GM18502 (cell line): ENCODE results near the gene ZNF454.

Experiments used
- ATAC-seq: cut with Tn5 transposase; IDR thresholded peaks from one replicate; pipeline ENCODE4 v1.9.1; 2021; ENCODE audit warnings: mild to moderate bottlenecking; ENCODE audit not compliant: unreplicated experiment, poor library complexity

The ZNF454 gene

GRCh38 chr5:178940569-178941360 is at the start of gene ZNF454:
Gene ZNF454, plus strand, starts transcription at chr5:178941198. Its CDS starts 1,594 bp downstream, at chr5:178942792.
- ATAC-seq, result no peak

DNA sequence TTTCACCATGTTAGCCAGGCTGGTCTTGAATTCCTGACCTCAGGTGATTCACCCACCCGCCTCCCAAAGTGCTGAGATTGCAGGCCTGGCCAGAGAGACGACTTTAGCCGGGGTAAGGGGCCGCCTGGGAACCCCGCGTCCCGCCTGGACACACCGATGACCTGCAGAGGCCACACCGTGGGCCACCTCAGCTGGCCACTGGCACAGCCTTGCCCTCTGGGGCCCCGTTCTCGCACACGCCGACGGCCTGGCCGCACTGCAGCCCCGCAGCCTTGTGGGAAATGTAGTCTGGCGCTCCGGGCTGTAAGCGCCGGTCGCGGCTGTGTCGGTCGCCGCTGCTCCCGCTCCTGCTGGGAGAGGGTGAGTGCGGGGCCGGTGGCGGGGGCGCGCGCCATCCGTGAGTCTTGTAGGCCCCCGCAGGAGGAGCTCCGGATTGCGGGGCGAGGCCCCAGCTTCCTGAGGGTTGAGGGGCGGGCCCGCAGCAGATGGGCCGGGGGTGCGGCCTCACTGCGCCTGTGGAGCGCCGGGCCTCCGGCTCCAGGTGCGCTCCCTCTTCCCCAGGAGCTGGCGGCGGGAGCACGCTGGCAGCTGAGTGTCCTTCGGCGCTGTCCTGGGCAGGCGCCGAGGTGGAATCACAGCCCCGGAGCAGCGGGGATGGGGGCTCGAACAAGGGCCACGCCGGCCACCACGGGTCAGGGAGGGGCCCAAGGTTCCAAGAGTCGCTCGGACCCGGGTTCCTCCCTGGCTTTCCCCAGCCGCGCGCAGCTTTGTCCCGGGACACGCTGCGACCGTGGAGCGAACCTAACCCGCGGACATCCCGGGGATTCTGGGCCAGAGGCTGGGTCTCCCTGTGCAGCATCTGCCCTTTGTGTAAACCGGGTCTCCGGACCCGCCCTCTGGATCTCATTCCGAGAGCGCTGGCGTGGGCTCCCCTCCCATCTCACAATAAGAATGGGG is 45.1 kb upstream of the ZNF454 start, which contains the start of gene ZFP2:
ZFP2 (plus strand) TSS at position 299 of the 957 bp plus-strand sequence. CDS start 35,401 bp downstream, outside the sequence.
- ATAC-seq, result no peak

- no peak for ATAC-seq
Observed at GRCh38 chr5:178899289-178899688, 41.7 kb upstream of the ZNF454 start.

DNA sequence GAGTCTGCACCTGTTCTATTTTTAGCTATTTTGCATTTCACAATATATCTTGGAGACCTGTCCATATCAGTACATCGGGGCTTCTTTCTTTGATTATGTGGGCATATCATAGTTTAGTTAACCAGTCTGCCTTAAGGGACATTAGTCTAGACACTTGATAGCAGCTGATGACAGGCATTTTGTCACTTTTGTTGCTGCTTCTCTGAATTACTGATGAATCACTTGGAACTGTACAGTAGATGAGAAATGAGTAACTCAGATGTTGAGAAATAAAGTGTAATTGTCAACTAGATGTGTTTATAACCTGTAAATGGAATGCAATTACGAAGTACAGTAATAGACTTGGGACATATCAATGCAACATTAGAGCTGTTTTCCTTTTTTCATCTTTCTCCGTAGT is 38.1 kb upstream of the ZNF454 start:
- no peak for ATAC-seq

DNA sequence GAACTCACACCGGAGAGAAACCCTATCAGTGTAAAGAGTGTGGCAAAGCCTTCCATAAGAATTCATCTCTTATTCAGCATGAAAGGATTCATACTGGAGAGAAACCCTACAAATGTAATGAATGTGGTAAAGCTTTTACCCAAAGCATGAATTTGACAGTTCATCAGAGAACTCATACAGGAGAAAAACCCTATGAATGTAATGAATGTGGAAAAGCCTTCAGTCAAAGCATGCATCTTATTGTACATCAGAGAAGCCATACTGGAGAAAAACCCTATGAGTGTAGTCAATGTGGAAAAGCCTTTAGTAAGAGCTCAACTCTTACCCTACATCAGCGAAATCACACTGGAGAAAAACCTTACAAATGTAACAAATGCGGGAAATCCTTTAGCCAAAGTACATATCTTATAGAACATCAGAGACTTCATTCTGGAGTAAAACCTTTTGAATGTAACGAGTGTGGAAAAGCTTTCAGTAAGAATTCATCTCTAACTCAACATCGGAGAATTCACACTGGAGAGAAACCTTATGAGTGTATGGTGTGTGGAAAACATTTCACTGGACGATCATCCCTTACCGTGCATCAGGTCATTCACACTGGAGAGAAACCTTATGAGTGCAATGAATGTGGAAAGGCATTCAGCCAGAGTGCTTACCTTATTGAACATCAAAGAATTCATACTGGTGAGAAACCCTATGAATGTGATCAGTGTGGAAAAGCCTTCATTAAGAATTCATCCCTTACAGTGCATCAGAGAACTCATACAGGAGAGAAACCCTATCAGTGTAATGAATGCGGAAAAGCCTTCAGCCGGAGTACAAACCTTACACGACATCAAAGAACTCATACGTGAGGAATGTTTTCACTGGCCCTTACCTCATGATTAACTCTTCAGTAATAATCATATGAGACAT is 8.9 kb upstream of the ZNF454 start:
- no peak for ATAC-seq

- ATAC-seq, result no peak
Observed at GRCh38 chr5:178941361-178941760, 363 bp downstream of the ZNF454 start.

DNA sequence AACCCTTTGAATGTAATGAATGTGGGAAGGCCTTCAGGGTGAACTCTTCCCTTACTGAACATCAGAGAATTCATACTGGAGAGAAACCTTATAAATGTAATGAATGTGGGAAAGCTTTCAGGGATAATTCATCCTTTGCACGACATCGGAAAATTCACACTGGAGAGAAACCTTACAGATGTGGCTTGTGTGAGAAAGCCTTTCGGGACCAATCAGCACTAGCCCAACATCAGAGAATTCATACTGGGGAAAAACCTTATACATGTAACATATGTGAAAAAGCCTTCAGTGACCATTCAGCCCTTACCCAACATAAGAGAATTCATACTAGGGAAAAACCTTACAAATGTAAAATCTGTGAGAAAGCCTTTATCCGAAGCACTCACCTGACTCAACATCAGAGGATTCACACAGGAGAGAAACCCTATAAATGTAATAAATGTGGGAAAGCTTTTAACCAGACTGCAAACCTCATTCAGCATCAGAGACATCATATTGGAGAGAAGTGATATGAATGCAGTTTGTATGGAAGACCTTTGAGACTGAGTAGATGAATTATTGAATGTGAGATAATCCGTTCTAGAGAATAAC is 24.6 kb downstream of the ZNF454 start:
- no peak for ATAC-seq

GRCh38 chr5:178981381-178981780 is 40.4 kb downstream of the ZNF454 start:
- no peak for ATAC-seq

- ATAC-seq, result no peak
Observed at GRCh38 chr5:178982941-178983340, 41.9 kb downstream of the ZNF454 start.

GRCh38 chr5:178983728-178984127 is 42.7 kb downstream of the ZNF454 start:
- ATAC-seq, result no peak

- no peak for ATAC-seq
Observed at GRCh38 chr5:178984145-178985072, 43.4 kb downstream of the ZNF454 start.

DNA sequence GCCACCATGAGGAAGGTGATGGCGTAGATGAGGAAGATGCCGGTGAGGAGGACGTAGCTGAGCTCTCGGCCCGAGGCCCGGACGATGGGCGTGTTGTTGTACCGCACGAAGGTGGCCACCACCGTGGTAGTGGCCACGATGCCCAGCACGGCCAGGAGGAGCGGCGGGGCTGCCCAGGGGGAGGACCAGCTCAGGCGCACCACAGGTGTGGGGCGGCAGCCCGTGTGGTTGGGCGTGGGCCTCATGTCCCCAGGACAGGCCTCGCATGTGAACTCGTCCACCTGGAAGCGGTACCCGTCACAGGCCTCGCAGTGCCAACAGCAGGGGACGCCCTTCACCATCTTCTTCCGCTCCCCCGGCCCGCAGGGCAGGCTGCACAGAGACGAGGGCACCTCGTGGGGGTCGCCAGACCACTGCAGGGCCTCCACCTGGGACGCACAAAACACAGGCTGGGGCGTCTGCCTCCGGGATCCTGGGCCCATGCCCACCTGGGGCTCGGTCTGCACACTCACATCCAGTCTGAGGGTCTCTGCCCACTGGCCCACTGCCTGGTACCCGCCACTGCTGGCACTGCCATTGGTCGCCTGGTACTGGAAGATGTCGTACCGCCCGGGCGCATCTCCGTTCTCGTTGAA is 45.4 kb downstream of the ZNF454 start:
- ATAC-seq, result no peak

GRCh38 chr5:178988436-178989220 is 47.6 kb downstream of the ZNF454 start:
- no peak for ATAC-seq

GRCh38 chr5:178989311-178989710 is 48.3 kb downstream of the ZNF454 start:
- ATAC-seq, result no peak

- no peak for ATAC-seq
Observed at GRCh38 chr5:178990491-178990890, 49.5 kb downstream of the ZNF454 start.

DNA sequence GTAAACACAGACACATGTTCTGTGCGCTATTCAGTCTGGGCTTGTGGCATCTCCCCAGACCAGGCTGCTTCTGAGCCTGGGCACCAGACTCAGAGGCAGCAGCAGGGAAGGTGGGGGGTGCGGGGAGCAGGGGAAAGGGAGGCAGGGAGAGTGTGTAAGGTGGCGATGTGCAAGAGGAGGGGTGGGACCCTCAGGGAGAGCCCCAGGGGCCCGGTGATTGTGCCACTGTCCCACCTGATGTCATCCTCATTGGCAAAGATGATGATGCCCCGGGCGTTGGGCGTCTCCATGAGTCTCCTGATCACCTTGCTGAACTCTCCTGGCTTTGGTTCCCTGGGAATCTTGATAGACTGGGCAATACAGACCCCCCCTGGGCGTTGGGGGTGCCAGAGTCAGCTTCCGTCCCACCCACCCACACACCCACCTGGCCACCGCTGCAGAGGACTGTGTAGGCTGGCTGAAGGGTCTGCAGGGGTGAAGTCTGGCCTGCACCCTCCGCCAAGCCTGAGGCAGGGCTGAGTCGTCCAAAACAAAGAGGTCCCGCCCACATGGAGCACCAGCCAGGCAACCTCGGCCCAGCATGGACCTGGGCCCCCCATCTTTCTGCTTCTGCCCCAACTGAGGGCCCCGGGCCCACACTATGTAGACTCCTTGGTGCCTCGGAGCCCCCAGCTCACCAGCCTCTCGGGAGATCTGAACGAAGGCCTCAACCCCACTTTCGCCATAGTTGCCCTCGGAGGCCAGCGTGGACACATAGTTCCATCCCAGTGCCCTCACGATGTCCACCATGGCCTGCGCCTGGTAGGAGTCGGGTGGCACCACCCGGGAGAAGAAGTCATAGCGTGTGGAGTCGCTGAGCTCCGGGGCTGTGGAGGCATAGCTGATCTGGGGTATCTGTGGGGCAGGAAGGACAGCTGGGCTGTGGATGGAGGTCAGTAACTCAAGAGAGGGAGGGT is 50.5 kb downstream of the ZNF454 start:
- ATAC-seq, result no peak
